SJCRH30 (cell line): ENCODE data around the gene TNFAIP3. TPM values are rescaled to one million over a fixed set of nuclear protein-coding genes. Genes with fewer than 3 reads are reported as not detected.
"Not testable (repeated sequence)": the region's sequence is repeated elsewhere in the genome, so short reads cannot be mapped to it uniquely, and the experiment has no call there.

Source experiments
- DNase-seq, 2 experiments: peaks; one replicate each; pipeline ENCODE4 v3.0.0-alpha.2; 2015 to 2020
- H3K27ac ChIP-seq: fragments of 250-450 bp; sonication (Bioruptor Pico); 2 replicates; pipeline ENCODE4 v1.5.1; 2020; ENCODE audit warnings: mild to moderate bottlenecking, moderate library complexity
- H3K27me3 ChIP-seq: fragments of 250-450 bp; sonication (Bioruptor Pico); 2 replicates; pipeline ENCODE4 v1.5.1; 2020; ENCODE audit warnings: mild to moderate bottlenecking, moderate library complexity
- H3K36me3 ChIP-seq: fragments of 250-450 bp; sonication (Bioruptor Pico); 2 replicates; pipeline ENCODE4 v1.5.1; 2020; ENCODE audit warnings: mild to moderate bottlenecking, moderate library complexity
- H3K4me1 ChIP-seq: fragments of 250-450 bp; sonication (Bioruptor Pico); 2 replicates; pipeline ENCODE4 v1.5.1; 2020; ENCODE audit warnings: mild to moderate bottlenecking, moderate library complexity
- H3K4me3 ChIP-seq: fragments of 250-450 bp; sonication (Bioruptor Pico); 2 replicates; pipeline ENCODE4 v1.5.1; 2020; ENCODE audit warnings: mild to moderate bottlenecking, moderate library complexity
- H3K9me3 ChIP-seq: fragments of 250-450 bp; sonication (Bioruptor Pico); replicated peaks from 2 replicates; pipeline ENCODE4 v1.5.1; 2020; ENCODE audit warnings: mild to moderate bottlenecking, moderate library complexity
- total RNA-seq: library from RNA; depleted of rRNA; stranded (reverse); fragments of >200 nt; shearing (Covaris generic); gene quantifications from 2 replicates; pipeline ENCODE4 v1.2.3, GENCODE V29; 2014

The TNFAIP3 gene
- total RNA-seq, 1 experiment from 2014 or later, result 39.9 TPM

DNA sequence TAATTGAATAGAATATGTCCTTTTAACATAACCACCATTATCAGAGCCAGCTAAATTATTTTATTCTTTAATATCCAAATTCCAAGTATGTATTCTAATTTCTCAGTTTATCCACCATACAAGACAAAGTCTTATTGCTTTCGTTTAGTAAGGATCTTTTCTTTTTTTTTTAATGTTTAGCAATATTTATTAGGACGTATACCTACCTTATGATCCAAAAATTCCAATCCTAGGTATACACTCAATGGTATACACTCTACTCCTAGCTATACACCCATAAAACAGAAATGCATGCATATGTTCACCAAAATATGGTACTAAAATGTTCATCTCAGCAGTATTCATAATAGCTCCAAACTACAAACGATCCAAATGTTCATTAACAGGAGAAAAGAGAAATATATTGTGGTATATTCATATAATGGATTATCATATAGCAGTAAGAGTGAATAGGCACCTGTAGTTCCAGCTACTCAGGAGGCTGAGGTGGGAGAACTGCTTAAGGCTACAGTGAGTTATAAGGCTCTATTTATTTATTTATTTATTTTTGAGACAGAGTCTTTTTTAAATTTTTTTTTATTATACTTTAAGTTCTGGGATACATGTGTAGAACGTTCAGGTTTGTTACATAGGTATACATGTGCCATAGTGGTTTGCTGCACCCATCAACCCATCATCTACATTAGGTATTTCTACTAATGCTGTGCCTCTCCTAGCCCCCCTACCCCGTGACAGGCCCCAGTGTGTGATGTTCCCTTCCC, 17.3 kb downstream of the TNFAIP3 start:
- Histone ChIP-seq H3K4me1 (no peaks in the 10 kb centered on the region), H3K27ac (no peak overlapping the region), H3K27me3 (no peaks in the 10 kb centered on the region), H3K4me3 (no peak overlapping the region), H3K9me3 (no peaks in the 10 kb centered on the region; the same call in none of the 2 replicates), H3K36me3 (peaks cover 49% of the 10 kb centered on the region)
- DNase-seq, result no peak

DNA sequence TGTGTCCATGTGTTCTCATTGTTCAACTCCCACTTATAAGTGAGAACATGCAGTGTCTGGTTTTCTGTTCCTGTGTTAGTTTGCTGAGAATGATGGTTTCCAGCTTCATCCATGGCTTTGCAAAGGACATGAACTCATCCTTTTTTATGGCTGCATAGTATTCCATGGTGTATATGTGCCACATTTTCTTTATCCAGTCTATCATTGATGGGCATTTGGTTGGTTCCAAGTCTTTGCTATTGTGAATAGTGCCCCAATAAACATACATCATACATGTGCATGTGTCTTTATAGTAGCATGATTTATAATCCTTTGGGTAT, 17.8 kb downstream of the TNFAIP3 start:
- H3K36me3 ChIP-seq, result peaks cover 44% of the 10 kb centered on the region
- not testable (repeated sequence) for H3K27me3 ChIP-seq, H3K9me3 ChIP-seq, H3K4me1 ChIP-seq, H3K27ac ChIP-seq, H3K4me3 ChIP-seq, DNase-seq

DNA sequence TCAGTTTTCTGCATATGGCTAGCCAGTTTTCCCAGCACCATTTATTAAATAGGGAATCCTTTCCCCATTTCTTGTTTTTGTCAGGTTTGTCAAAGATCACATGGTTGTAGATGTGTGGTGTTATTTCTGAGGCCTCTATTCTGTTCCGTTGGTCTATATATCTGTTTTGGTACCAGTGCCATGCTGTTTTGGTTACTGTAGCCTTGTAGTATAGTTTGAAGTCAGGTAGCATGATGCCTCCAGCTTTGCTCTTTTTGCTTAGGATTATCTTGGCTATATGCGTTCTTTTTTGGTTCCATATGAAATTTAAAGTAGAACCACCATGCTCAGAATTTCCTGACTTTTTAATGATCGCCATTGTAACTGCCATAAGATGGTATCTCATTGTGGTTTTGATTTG, 19.2 kb downstream of the TNFAIP3 start:
- not testable (repeated sequence) for H3K9me3 ChIP-seq, DNase-seq, H3K27ac ChIP-seq, H3K4me3 ChIP-seq, H3K4me1 ChIP-seq, H3K27me3 ChIP-seq
- peaks cover 30% of the 10 kb centered on the region for H3K36me3 ChIP-seq

DNA sequence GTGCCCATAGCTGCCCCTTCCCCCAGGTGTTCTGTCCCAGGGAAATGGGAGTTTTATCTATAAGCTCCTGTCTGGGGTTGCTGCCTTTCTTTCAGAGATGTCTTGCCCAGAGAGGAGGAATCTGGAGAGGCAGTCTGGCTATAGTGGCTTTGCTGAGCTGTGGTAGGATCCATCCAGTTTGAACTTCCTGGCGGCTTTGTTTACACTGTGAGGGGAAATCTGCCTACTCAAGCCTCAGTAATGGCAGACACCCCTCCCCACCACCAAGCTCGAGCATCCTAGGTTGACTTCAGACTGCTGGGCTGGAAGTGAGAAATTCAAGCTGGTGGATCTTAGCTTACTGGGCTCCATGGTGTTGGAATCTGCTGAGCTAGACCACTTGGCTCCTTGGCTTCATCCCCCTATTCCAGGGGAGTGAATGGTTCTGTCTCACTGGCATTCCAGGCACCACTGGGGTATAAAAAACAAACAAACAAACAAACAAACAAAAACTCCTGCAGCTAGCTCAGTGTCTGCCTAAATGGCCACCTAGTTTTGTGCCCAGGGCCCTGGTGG, 24.0 kb downstream of the TNFAIP3 start:
- no peaks in the 10 kb centered on the region for H3K36me3 ChIP-seq
- DNase-seq, result no peak
- no peak overlapping the region for H3K4me3 ChIP-seq
- no peaks in the 10 kb centered on the region; the same call in 1 of the 2 replicates for H3K9me3 ChIP-seq
- no peak overlapping the region for H3K27ac ChIP-seq
- no peaks in the 10 kb centered on the region for H3K4me1 ChIP-seq
- no peaks in the 10 kb centered on the region for H3K27me3 ChIP-seq

DNA sequence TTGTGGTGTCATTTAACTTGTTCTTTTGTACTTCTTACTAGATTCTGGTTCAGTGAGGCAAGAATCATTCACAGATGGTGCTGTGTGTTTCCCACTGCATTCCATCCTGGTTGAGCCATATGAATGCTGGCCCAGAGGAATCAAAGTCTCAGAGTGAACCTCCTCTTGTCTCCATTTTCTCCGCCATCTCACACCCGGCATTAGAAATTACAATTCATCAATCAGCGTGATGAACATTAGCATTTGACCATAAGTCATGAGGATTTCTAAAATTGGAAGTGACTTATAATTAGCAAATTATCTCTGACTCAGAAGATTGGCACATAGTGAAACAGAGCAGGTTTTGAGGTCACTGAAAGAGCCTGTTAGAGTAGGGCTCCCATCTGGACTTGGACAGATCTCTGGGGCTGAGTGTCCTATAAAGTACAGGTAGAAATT, 25.2 kb downstream of the TNFAIP3 start:
- no peaks in the 10 kb centered on the region for H3K4me1 ChIP-seq
- no peaks in the 10 kb centered on the region for H3K27me3 ChIP-seq
- H3K9me3 ChIP-seq, result no peaks in the 10 kb centered on the region; the same call in 1 of the 2 replicates
- H3K27ac ChIP-seq, result no peak overlapping the region
- H3K4me3 ChIP-seq, result no peak overlapping the region
- DNase-seq, result no peak
- no peaks in the 10 kb centered on the region for H3K36me3 ChIP-seq

DNA sequence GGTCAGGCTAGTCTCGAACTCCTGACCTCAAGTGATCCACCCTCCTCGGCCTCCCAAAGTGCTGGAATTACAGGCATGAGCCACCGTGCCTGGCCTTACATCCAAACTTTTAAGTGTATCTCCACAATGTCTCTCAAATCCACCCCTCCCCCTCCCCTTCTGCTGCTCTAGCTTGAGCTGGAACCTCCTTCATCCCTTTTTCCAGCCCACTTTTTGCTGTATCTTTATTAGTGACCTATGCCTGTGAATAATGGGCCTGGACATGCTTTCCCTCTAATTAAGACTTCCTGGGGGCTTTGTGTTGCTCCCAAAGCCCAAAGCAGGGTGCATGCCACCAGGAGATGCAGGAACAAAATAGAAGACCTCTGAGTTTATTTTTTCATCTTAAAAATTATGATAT, 26.1 kb downstream of the TNFAIP3 start:
- Histone ChIP-seq H3K27ac (no peak overlapping the region), H3K27me3 (no peaks in the 10 kb centered on the region), H3K36me3 (no peaks in the 10 kb centered on the region), H3K4me3 (no peak overlapping the region), H3K9me3 (no peaks in the 10 kb centered on the region; the same call in 1 of the 2 replicates), H3K4me1 (no peaks in the 10 kb centered on the region)
- no peak for DNase-seq

DNA sequence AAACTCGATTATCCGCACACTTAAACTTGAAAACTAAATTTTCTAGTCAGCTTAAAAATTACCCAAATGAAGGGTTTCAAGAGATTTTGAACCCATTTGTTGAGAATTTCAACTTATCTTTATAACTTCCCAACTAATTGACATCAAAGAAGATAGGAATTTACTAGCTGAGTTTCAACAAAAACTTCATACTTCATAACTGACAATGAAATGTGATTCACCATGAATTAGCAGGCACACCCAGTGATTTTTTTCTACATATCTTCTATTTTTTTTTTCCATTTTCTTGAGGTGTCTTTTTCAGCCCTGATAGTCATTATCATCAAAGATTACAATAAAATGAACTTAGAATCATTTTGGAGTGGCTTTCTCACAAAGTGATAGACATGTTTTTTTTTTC, 26.7 kb downstream of the TNFAIP3 start:
- no peaks in the 10 kb centered on the region for H3K27me3 ChIP-seq
- no peak for DNase-seq

DNA sequence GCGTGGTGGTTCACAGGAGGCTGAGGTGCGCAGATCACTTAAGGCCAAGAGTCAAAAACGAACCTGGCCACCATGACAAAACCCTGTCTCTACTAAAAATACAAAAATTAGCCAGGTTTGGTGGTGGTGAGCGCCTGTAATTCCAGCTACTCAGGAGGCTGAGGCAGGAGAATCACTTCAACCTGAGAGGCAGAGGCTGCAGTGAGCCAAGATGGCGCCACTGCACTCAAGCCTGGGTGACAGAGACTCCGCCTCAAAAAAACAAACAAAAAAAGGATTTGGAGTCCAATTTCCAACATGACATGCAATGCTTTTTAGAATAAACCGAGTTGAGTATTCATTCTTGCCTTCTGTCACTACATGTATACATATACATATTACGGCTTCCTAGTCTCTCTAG, 27.3 kb downstream of the TNFAIP3 start:
- not testable (repeated sequence) for H3K9me3 ChIP-seq, H3K4me1 ChIP-seq, H3K36me3 ChIP-seq, H3K27ac ChIP-seq, DNase-seq, H3K27me3 ChIP-seq, H3K4me3 ChIP-seq

More for the DNA sequence above, 26.7 kb downstream of the TNFAIP3 start:
- Histone ChIP-seq H3K27ac (no peak overlapping the region), H3K9me3 (no peaks in the 10 kb centered on the region; the same call in 1 of the 2 replicates), H3K4me1 (no peaks in the 10 kb centered on the region), H3K36me3 (no peaks in the 10 kb centered on the region), H3K4me3 (no peak overlapping the region)

DNA sequence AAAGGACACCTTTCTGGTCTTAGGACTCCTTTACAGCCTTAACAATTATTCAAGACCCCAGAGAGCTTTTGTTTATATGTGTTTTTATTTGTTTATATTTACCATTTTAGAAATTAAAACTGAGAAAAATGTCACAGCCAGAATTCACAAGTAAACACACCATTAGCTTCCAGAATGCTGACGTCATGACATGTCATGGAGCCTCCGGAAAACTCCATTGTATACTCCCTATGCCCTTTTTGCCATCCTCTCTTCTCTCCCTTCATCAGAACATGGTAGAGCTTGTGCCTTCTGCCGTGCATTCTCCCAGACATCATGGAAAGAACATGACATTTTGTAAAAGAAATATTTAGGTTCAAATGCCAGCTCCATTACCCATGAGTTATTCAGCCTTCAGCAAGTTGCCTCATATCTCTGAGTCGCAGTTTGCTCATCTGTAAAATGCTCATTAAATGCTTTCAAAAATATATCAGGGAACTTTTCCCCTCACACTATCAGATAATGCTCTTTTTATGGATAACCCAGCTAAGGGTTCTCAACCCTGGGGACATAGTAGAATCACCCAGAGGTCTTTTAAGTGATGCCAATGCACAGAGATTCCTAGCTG, 27.8 kb downstream of the TNFAIP3 start:
- no peak for DNase-seq
- no peak overlapping the region for H3K4me3 ChIP-seq
- no peaks in the 10 kb centered on the region for H3K27me3 ChIP-seq
- no peak overlapping the region for H3K27ac ChIP-seq
- no peaks in the 10 kb centered on the region for H3K4me1 ChIP-seq
- no peaks in the 10 kb centered on the region for H3K36me3 ChIP-seq
- H3K9me3 ChIP-seq, result no peaks in the 10 kb centered on the region

DNA sequence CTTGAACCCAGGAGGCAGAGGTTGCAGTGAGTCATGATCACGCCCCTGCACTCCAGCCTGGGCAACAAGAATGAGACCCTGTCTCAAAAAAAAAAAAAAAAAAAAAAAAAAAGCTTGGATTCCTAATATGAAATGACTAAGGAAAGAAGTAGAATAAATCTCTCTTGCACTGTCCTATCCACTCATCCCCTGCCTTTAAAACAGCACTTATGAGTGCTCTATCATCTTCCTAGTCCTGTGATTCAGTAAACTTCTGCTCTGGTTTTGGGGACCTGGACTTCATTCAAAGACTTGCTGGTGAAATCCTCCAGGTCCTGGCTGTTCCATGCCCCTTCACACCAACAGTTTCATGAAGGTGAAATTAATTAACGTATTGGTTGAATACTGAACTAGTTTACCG, 29.6 kb downstream of the TNFAIP3 start:
- no peaks in the 10 kb centered on the region for H3K9me3 ChIP-seq
- no peaks in the 10 kb centered on the region for H3K4me1 ChIP-seq
- DNase-seq, result no peak
- no peaks in the 10 kb centered on the region for H3K36me3 ChIP-seq
- no peak overlapping the region for H3K27ac ChIP-seq
- no peaks in the 10 kb centered on the region for H3K27me3 ChIP-seq
- H3K4me3 ChIP-seq, result no peak overlapping the region

DNA sequence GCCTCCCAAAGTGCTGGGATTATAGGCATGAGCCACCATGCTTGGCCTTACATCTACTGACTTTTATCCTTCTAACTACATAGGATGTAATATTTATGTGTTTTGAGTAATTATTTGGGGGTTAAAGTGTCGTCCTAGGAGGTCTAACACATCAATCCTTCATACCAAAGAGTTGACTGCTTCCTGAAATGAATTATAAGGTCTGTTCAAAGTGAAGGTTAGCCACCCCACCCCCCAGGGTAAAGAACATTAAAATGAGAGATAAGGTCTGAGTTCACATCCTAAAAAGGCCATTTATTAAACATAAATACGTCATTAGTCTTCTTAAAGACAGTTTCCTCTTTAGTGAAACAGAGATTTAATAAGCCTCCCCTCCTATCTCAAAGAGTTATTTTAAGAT, 33.8 kb downstream of the TNFAIP3 start:
- Histone ChIP-seq H3K4me3 (no peak overlapping the region), H3K4me1 (no peaks in the 10 kb centered on the region), H3K27ac (no peak overlapping the region), H3K27me3 (no peaks in the 10 kb centered on the region), H3K9me3 (no peaks in the 10 kb centered on the region), H3K36me3 (no peaks in the 10 kb centered on the region)
- DNase-seq, result no peak

DNA sequence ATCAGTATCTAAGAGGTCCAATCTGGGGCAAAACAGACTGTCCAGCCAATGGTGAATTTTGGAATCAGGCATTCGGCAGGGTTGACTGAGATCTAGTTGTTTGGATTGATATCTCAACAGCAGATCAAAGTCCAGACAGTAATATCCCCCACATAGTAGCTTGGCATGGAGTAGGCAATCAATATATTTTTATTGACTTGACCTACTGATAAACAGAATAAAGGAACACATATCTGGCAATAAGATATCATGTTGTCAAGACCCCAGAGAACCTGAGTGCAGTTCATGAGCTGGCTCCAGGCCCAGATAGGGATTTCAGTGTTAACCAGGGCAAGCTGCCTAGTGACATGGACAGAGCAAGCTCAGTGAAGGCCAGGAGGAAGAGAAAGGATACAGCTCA, 34.4 kb downstream of the TNFAIP3 start:
- Histone ChIP-seq H3K9me3 (no peaks in the 10 kb centered on the region), H3K36me3 (no peaks in the 10 kb centered on the region), H3K27ac (no peak overlapping the region), H3K27me3 (no peaks in the 10 kb centered on the region), H3K4me1 (no peaks in the 10 kb centered on the region), H3K4me3 (no peak overlapping the region)
- DNase-seq, result no peak

DNA sequence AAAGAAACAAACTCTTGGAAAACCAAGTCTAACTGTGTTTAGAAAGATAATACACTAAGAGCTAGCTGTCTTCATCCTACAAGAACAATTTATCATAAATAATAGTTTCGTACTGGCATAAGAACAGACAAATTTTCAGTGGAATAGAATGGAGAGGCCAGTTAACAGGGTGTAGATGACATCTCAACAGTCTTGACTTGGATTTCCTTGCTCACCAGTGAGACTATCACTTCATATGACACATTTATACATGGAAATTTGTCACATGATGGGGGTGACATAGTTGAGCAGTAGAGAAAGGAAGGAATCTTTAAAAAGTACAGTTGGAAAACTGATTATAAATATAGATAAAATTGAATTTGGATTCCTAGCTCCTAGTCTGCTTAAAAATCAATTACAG, 35.6 kb downstream of the TNFAIP3 start:
- H3K27ac ChIP-seq, result no peak overlapping the region
- no peak for DNase-seq
- no peaks in the 10 kb centered on the region for H3K36me3 ChIP-seq
- H3K4me1 ChIP-seq, result no peaks in the 10 kb centered on the region
- no peaks in the 10 kb centered on the region for H3K27me3 ChIP-seq
- H3K4me3 ChIP-seq, result no peak overlapping the region
- H3K9me3 ChIP-seq, result no peaks in the 10 kb centered on the region

DNA sequence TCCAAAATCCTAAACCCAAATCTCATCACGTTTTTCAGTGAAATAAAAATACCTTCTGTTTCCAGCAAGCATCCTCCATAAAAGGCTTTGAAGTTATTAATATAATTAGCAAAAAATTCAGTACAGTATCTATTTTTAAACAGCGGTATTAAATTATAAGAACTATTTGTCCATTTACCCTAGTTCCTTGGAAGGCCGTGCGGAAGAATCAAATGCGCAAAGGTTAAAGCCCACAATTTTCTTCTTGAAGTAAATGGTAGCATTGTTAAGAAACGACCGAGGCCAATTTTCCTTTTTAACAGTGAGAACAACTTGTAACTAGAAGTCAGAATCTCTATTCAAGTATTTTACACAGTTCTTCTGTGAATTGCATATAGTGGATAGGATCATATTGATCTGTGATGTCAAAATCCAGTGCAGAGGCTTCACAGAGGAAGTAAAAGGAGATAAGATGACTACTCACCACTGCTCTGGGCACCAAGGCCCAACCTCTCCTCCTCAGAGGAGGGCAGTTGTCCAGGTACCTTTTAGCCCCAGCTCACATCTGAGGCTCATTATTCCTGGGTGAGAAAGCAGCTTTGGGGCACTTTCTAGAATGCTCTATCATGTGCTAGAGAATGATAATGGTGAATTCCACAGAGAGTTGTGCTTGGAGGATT, 36.3 kb downstream of the TNFAIP3 start:
- H3K4me3 ChIP-seq, result no peak overlapping the region
- no peak for DNase-seq
- H3K27ac ChIP-seq, result no peak overlapping the region
- H3K9me3 ChIP-seq, result no peaks in the 10 kb centered on the region
- no peaks in the 10 kb centered on the region for H3K36me3 ChIP-seq
- no peaks in the 10 kb centered on the region for H3K27me3 ChIP-seq
- H3K4me1 ChIP-seq, result no peaks in the 10 kb centered on the region
